Epithelial cell of esophagus (primary cell): ENCODE measurements around the gene GADD45GIP1.
"Not testable (repeated sequence)": the region's sequence is repeated elsewhere in the genome, so short reads cannot be mapped to it uniquely, and the experiment has no call there.

Experiments used
- DNase-seq: peaks from one replicate; pipeline ENCODE4 v3.0.0; 2010; ENCODE audit warnings: low read depth
- H3K4me3 ChIP-seq: 2 replicates; pipeline ENCODE4 v1.5.1; 2011; ENCODE audit warnings: mild to moderate bottlenecking, low read length, control low read depth
- TF ChIP-seq, protein P1 (sequence below): IDR thresholded peaks from 2 replicates; pipeline ENCODE4 v1.5.1; 2011; ENCODE audit warnings: low read depth, mild to moderate bottlenecking, low read length, control low read depth, inconsistent platforms; ENCODE audit not compliant: insufficient read depth; ENCODE audit errors: missing control alignments

GADD45GIP1 gene

DNA sequence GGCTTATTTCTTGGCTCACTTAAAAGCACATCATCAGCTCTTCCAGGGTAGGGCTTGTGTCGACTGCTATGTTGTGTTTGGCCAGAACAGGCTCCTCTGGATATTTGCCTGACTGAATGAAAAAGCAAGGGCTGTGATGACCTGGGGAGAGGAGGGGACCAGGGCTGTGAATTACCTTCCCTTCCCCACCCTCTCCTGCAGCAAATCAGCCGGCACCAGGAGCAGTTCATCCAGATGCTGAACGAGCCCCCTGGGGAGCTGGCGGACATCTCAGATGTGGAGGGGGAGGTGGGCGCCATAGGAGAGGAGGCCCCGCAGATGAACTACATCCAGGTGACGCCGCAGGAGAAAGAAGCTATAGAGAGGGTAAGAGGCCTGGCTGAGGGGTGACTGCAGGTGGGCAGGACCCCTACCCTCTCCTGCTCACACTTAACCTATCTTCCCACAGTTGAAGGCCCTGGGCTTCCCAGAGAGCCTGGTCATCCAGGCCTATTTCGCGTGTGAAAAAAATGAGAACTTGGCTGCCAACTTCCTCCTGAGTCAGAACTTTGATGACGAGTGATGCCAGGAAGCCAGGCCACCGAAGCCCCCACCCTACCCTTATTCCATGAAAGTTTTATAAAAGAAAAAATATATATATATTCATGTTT lies 4.4 kb downstream of the GADD45GIP1 start:
- TF ChIP-seq, protein P1, sequence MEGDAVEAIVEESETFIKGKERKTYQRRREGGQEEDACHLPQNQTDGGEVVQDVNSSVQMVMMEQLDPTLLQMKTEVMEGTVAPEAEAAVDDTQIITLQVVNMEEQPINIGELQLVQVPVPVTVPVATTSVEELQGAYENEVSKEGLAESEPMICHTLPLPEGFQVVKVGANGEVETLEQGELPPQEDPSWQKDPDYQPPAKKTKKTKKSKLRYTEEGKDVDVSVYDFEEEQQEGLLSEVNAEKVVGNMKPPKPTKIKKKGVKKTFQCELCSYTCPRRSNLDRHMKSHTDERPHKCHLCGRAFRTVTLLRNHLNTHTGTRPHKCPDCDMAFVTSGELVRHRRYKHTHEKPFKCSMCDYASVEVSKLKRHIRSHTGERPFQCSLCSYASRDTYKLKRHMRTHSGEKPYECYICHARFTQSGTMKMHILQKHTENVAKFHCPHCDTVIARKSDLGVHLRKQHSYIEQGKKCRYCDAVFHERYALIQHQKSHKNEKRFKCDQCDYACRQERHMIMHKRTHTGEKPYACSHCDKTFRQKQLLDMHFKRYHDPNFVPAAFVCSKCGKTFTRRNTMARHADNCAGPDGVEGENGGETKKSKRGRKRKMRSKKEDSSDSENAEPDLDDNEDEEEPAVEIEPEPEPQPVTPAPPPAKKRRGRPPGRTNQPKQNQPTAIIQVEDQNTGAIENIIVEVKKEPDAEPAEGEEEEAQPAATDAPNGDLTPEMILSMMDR = no peak
- no peak overlapping the region for H3K4me3 ChIP-seq
- DNase-seq = peak; percentile 59

DNA sequence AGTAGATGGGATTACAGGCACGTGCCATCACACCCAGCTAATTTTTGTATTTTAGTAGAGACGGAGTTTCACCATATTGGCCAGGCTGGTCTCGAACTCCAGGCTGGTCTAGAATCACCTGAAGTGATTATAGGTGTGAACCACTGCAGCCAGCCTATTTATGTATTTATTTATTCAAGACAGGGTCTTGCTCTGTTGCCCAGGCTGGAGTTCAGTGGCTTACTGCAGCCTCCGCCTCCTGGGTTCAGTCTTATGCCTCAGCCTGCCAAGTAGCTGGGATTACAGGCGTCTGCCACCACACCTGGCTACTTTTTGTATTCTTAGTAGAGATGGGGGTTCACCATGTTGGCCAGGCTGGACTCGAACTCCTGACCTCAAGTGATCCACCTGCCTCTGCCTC lies 5.0 kb downstream of the GADD45GIP1 start:
- DNase-seq, H3K4me3 ChIP-seq: not testable (repeated sequence)

- no peak for DNase-seq
- TF ChIP-seq, protein P1 = no peak
- H3K4me3 ChIP-seq = no peak overlapping the region
Observed at GRCh38 chr19:12949363-12950283, 7.4 kb downstream of the GADD45GIP1 start.

GRCh38 chr19:12948612-12949362 lies 8.2 kb downstream of the GADD45GIP1 start:
- TF ChIP-seq, protein P1 = no peak
- no peak overlapping the region for H3K4me3 ChIP-seq
- DNase-seq = no peak

DNA sequence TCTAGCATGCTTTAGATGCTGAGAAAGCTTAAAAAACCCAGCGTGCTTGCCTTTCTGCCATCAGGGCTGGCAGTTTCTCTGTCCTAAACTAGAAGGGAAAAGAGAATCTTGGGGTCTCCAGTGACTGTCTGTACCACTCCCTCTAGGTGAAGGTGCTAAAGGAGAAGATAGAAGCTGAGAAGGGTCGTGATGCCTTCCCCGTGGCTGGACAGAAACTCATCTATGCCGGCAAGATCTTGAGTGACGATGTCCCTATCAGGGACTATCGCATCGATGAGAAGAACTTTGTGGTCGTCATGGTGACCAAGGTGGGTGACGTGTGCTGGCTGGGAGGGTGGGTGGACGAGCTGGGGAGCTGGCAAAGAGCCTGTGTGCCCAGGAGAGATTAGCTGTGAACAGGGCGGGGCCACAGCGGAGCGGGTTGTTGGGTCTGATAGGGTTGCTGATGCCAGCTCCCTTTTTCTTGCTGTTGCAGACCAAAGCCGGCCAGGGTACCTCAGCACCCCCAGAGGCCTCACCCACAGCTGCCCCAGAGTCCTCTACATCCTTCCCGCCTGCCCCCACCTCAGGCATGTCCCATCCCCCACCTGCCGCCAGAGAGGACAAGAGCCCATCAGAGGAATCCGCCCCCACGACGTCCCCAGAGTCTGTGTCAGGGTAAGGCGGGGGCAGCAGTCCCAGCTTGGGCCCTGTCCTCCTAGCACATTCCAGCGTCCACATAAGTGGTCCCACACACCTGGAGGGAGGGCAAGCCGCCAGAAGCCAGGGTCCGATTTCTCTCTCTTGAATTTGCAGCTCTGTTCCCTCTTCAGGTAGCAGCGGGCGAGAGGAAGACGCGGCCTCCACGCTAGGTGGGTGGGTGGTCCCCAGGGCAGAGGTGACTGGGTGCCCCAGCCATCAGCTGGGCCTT lies 9.1 kb downstream of the GADD45GIP1 start:
- H3K4me3 ChIP-seq = no peak overlapping the region
- TF ChIP-seq, protein P1 = no peak

GRCh38 chr19:12946731-12947496 lies 10.1 kb downstream of the GADD45GIP1 start:
- H3K4me3 ChIP-seq = peak overlapping the region; percentile 80
- TF ChIP-seq, protein P1 = no peak
- DNase-seq = no peak

More for the DNA sequence above, 9.1 kb downstream of the GADD45GIP1 start:
- no peak for DNase-seq
